Naive thymus-derived CD8-positive, alpha-beta T cell (primary cell): ENCODE measurements around the gene MLEC. TPM values are rescaled to one million over a fixed set of nuclear protein-coding genes. Genes with fewer than 3 reads are reported as not detected.
A peak's percentile ranks its signal among the peaks of the same experiment; 100 is the strongest.

Experiments
- ATAC-seq, 2 donors: fragments of 150-1000 bp; cut with Tn5 transposase in 1 of 2; sonication (Bioruptor Pico), chemical (Tn5 transposase) in 1 of 2; 1 replicate in 1 of 2; 2 replicates in 1 of 2; pipeline ENCODE4 v1.10.0; 2021; ENCODE audit warnings: mild to moderate bottlenecking in 2 of 2, moderate library complexity in 2 of 2
- POLR2A ChIA-PET: fragments of 350-600 bp; sonication (Branson Sonifier 250); formaldehyde crosslinking; loops from one replicate; lab custom pipeline; 2021; ENCODE audit warnings: antibody characterized with exemption; lab: Charles Lee
- DNase-seq, 10 donors: peaks; one replicate each; pipeline versions ENCODE4 v3.0.0 to v3.0.0-alpha.2; 2020 to 2022
- H3K27ac Mint-ChIP-seq, 10 donors: one replicate each; pipeline ENCODE4 v1.8.0; 2020 to 2022; ENCODE audit warnings: mild to moderate bottlenecking in 10 of 10, mixed read lengths in 10 of 10, moderate library complexity in 4 of 10, inconsistent platforms in 1 of 10
- H3K27me3 Mint-ChIP-seq, 5 donors: one replicate each; pipeline ENCODE4 v1.8.0; 2021 to 2022; ENCODE audit warnings: mixed read lengths in 5 of 5
- H3K36me3 Mint-ChIP-seq, 3 donors: one replicate each; pipeline ENCODE4 v1.8.0; 2020 to 2022; ENCODE audit warnings: mixed read lengths in 3 of 3, mild to moderate bottlenecking in 2 of 3, inconsistent platforms in 1 of 3
- H3K4me1 Mint-ChIP-seq, 4 donors: one replicate each; pipeline ENCODE4 v1.8.0; 2021 to 2022; ENCODE audit warnings: mixed read lengths in 4 of 4
- H3K4me3 Mint-ChIP-seq, 10 donors: one replicate each; pipeline ENCODE4 v1.8.0; 2020 to 2022; ENCODE audit warnings: mild to moderate bottlenecking in 10 of 10, mixed read lengths in 10 of 10, moderate library complexity in 6 of 10, inconsistent platforms in 1 of 10
- H3K9me3 Mint-ChIP-seq, 9 donors: one replicate each; pipeline ENCODE4 v1.8.0; 2020 to 2022; ENCODE audit warnings: mixed read lengths in 9 of 9, mild to moderate bottlenecking in 3 of 9, inconsistent platforms in 1 of 9, moderate library complexity in 1 of 9
- polyA plus RNA-seq, 3 donors: library from polyadenylated mRNA; unstranded; fragments of 300-500 nt; fragmentation: Illumina TruSeq; gene quantifications; one replicate each; pipeline ENCODE4 v1.2.3, GENCODE V29; 2021
- total RNA-seq, 8 experiments: library from RNA in 2 of 8; stranded (reverse) in 2 of 8; gene quantifications; one replicate each; pipeline ENCODE4 v1.2.3 and lab custom pipeline; 2021 to 2026

MLEC gene
- total and polyA plus RNA-seq, 5 experiments from 2014 or later, result 32.7 to 44.6 (median 40.7) TPM

DNA sequence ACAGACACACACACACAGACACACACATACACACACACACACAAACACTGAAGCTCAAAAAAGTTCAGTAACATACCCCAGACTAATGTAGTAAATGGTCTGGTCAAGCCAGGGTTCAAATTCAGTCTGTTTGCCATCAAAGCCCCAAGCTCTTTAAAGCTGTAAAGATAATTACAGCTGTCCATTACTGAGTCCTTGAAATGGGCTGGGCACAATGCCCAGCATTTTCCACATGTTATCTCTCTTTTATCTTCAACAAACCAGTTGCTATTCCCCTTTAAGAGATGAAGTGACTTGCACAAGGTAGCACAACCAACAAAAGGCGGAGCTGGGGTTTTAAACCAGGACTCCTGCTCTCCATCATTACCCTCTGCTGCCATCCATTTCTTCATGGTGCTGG lies 15.7 kb downstream of the MLEC start:
- no peak for ATAC-seq
- POLR2A ChIA-PET, result no interaction called here
- Mint-ChIP-seq H3K9me3 (no peaks in the 10 kb centered on the region), H3K27ac (peak overlapping the region in 1 of 10 donors; percentile 32), H3K4me3 (no peak overlapping the region), H3K36me3 (peaks cover 0 to 55% (median 11%) of the 10 kb centered on the region in 3 donors), H3K4me1 (peaks cover 0 to 7% (median 2%) of the 10 kb centered on the region in 4 donors), H3K27me3 (no peaks in the 10 kb centered on the region)
- DNase-seq, result no peak

DNA sequence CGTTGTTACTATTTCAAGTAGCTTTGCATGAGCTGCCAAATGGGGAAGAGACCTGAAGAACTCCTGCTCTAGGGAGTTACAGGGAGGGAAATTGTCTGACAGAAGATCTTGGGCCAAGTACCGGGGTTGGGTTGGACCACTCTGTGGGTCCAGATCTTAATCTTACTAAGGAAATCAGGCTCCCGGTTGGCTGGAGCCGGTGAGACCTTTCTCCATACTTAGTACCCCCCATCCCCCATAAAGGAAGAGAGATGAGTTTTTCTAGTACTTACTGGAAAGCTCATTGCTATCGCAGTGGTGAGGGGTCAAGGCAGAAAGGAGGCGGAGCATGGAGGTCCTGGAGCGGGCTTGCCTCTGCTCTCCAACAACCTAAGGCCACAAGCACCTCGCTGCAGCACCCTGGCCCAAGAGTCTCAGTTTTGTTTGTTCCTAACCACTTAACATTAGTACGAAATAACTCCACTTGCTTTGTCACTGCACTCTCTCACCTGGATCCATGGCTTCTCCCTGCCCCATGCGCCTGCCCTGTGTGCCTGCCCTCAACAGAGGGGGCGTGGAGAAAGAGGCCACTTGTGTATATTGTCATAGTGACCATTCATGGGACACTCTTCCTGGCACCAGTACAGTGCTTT lies 16.5 kb downstream of the MLEC start:
- Mint-ChIP-seq H3K27me3 (no peaks in the 10 kb centered on the region), H3K27ac (no peak overlapping the region), H3K4me1 (peaks cover 0 to 6% (median 2%) of the 10 kb centered on the region in 4 donors), H3K36me3 (peaks cover 0 to 47% (median 11%) of the 10 kb centered on the region in 3 donors), H3K9me3 (no peaks in the 10 kb centered on the region), H3K4me3 (no peak overlapping the region)
- ATAC-seq (no peak), DNase-seq (no peak)
- POLR2A ChIA-PET, result no interaction called here

DNA sequence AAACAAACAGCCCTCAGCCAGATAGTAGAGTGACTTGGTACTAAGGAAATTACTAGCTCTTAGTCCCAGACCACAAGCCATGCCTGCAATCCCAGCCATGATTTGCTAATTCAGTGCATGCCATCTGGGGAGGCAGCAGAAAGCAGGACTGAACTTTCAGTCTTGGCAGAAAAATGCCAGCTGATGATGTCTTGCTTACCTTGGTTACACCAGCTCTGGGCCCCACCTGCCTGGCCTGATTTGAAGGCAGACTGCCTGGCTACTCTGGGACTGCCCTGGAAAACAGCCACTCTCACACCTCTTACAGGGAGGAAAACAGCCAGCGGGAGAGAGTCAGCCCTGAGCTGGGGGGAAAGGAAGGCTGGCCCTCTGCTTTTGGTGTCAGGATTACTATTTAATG lies 18.7 kb downstream of the MLEC start:
- H3K27me3 Mint-ChIP-seq, result no peaks in the 10 kb centered on the region
- DNase-seq, result no peak
- POLR2A ChIA-PET, result no interaction called here
- no peaks in the 10 kb centered on the region for H3K9me3 Mint-ChIP-seq
- no peak for ATAC-seq
- no peak overlapping the region for H3K4me3 Mint-ChIP-seq
- H3K4me1 Mint-ChIP-seq, result peaks cover 5 to 8% (median 7%) of the 10 kb centered on the region in 4 donors
- H3K27ac Mint-ChIP-seq, result no peak overlapping the region
- peaks cover 0 to 27% (median 2%) of the 10 kb centered on the region in 3 donors for H3K36me3 Mint-ChIP-seq

DNA sequence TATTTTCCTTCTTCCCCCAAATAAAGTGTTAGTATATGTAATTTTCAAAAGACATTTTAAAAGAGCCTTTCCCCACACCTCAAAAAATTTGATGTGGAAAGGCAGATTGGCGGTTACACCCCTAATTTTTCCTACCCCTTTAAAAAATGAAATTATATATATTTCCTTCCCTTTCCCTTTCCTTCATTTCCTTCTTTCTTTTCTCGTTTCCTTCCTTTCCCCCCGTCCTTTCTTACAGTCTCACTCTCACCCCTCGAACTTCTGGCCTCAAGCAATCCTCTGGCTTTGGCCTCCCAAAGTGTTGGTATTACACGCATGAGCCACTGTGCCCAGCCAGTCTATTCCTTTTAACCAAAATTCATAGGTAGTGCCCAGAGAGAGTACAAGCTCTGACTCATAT lies 19.1 kb downstream of the MLEC start:
- Mint-ChIP-seq H3K4me1 (peaks cover 5 to 9% (median 8%) of the 10 kb centered on the region in 4 donors), H3K4me3 (no peak overlapping the region), H3K27ac (peak overlapping the region in 1 of 10 donors; percentile 35), H3K27me3 (no peaks in the 10 kb centered on the region), H3K9me3 (no peaks in the 10 kb centered on the region), H3K36me3 (peaks cover 0 to 23% (median 0%) of the 10 kb centered on the region in 3 donors)
- no peak for ATAC-seq
- POLR2A ChIA-PET, result no interaction called here
- DNase-seq, result no peak

DNA sequence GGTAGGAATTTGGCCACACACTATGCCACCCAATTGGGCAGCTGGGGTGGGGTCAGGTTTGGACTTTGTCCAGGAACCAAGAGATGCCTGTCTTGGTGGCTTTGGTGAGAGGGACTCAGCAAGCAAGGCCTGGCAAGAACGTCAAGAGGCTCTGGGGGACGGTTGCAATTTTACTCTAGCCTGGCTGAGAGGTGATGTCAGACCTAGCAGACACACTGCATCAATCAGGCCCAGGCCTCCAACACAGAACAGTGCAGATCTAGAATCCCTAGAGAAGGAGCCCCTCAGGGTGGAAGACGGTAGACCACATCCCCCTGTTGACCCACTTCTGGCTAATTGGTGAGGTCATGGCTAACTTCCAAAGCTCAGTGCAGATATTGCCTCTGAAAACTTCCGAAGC lies 21.7 kb downstream of the MLEC start:
- DNase-seq (no peak), ATAC-seq (no peak)
- Mint-ChIP-seq H3K9me3 (no peaks in the 10 kb centered on the region), H3K27ac (peak overlapping the region in 1 of 10 donors; percentile 24), H3K27me3 (no peaks in the 10 kb centered on the region), H3K4me1 (peaks cover 13 to 31% (median 25%) of the 10 kb centered on the region in 4 donors), H3K36me3 (peaks cover 0 to 6% (median 0%) of the 10 kb centered on the region in 3 donors), H3K4me3 (peak overlapping the region in 5 of 10 donors; percentile 32 to 58 (median 43))
- POLR2A ChIA-PET, result interaction anchor here (0.6 to 2.3 kb wide), 3 partner anchors 10 to 127 kb away, joined by 3 to 8 read pairs (median 3); partner anchors contain the start of gene POP5

DNA sequence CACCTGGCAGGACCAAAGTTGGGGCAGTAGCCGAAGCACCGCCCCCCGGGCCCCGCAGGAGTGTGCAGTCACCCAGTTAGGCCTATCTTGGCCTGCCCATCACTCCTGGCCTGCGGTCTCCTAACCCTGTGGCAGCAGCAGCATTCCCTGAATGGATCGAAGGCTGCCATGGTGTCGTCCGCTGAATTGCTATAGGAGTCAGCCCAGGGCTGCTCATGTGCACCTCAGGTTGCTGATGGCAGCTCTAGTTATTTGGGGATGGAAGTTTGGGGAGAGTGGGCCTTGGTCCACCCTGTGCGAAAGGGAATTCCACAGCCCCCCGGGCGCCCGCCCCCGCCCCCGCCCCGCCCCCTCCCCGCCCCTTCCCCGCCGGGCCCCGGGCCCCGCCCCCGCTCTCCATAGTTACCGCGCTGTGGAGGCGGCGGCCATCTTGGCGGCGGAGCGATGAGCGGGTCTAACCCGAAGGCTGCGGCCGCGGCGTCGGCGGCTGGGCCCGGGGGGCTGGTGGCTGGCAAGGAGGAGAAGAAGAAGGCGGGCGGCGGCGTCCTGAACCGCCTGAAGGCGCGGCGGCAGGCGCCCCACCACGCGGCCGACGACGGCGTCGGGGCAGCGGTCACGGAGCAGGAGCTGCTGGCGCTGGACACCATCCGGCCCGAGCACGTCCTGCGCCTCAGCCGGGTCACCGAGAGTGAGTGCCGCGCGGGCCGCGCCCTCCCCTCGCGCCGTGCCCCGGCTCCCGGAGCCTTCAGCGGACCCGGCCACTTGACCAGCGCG lies 23.3 kb downstream of the MLEC start, which contains the start of gene UNC119B:
Gene UNC119B (plus strand): TSS at position 428 of the 774 bp plus-strand sequence. CDS start 17 bp downstream, at position 445.
- Mint-ChIP-seq H3K4me1 (peaks cover 16 to 36% (median 31%) of the 10 kb centered on the region in 4 donors), H3K27me3 (no peaks in the 10 kb centered on the region), H3K36me3 (peaks cover 0 to 17% (median 0%) of the 10 kb centered on the region in 3 donors), H3K9me3 (no peaks in the 10 kb centered on the region), H3K4me3 (peak within 1 kb of the TSS; percentile 84 to 96 (median 91)), H3K27ac (peak within 1 kb of the TSS; percentile 82 to 97 (median 92))
- DNase-seq (peak; percentile 58 to 86 (median 70)), ATAC-seq (peak; percentile 87 to 89)
- POLR2A ChIA-PET, result interaction anchor here (1.0 to 2.3 kb wide), 4 partner anchors 23 to 128 kb away, joined by 4 to 8 read pairs (median 5); partner anchors contain the start of genes MLEC and POP5

DNA sequence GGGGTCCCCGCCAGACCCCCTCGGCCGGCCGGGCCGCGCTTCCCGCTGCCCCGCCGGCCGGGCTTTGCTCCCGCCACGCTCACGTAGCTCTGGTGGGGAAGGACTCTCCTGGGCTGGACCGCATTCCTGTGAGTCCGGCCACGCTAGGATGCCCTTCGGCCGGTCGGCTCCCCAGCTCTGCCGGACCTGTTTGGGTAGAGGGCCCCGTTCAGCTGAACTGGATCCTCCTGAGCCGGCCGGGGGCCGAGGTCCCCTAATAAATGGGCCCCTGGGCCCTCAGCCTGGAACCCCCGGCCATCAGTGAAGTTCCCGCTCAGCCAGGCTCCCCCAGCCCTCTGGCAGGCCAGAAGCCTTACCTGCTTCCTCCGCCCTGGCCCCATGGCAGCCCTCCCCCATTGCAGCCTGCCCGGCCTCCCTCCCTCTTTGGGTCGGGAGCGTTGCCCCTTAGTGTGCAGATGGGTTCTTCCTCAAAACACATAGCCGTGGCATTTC lies 23.9 kb downstream of the MLEC start:
- ATAC-seq (peak; percentile 18 to 43), DNase-seq (peak in 4 of 10 donors; percentile 13 to 28 (median 24))
- Mint-ChIP-seq H3K4me3 (peak overlapping the region; percentile 84 to 96 (median 91)), H3K27me3 (no peaks in the 10 kb centered on the region), H3K27ac (peak overlapping the region; percentile 82 to 97 (median 92)), H3K9me3 (no peaks in the 10 kb centered on the region), H3K4me1 (peaks cover 16 to 36% (median 31%) of the 10 kb centered on the region in 4 donors), H3K36me3 (peaks cover 0 to 23% (median 0%) of the 10 kb centered on the region in 3 donors)
- POLR2A ChIA-PET, result interaction anchor here (1.0 to 2.3 kb wide), 5 partner anchors 23 to 129 kb away, joined by 3 to 8 read pairs (median 4); partner anchors contain the start of genes MLEC and POP5

DNA sequence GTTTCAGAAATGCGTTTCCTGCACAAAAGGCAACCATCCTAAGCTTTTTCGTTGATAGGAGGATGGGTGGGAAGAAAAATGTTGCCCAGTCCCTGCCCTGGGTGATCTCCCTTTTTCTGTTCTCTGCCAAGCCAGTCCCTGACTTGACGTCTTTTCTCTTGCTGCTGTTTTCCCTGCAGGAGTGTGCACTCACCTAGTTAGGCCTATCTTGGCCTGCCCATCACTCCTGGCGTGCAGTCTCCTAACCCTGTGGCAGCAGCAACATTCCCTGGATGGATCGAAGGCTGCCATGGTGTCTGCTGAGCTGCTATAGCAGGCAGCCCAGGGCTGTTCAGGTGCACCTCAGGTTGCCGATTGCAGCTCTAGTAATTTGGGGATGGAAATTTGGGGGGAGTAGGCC lies 24.5 kb downstream of the MLEC start:
- no peak for ATAC-seq
- DNase-seq, result no peak
- peak overlapping the region; percentile 82 to 97 (median 92) for H3K27ac Mint-ChIP-seq
- H3K4me3 Mint-ChIP-seq, result peak overlapping the region; percentile 84 to 96 (median 91)
- H3K36me3 Mint-ChIP-seq, result peaks cover 2 to 24% (median 2%) of the 10 kb centered on the region in 3 donors
- POLR2A ChIA-PET, result interaction anchor here (1.3 kb wide), 1 partner anchor 63 kb away, joined by 3 read pairs; no protein-coding TSS in a partner anchor
- peaks cover 18 to 36% (median 31%) of the 10 kb centered on the region in 4 donors for H3K4me1 Mint-ChIP-seq
- no peaks in the 10 kb centered on the region for H3K27me3 Mint-ChIP-seq
- H3K9me3 Mint-ChIP-seq, result no peaks in the 10 kb centered on the region

DNA sequence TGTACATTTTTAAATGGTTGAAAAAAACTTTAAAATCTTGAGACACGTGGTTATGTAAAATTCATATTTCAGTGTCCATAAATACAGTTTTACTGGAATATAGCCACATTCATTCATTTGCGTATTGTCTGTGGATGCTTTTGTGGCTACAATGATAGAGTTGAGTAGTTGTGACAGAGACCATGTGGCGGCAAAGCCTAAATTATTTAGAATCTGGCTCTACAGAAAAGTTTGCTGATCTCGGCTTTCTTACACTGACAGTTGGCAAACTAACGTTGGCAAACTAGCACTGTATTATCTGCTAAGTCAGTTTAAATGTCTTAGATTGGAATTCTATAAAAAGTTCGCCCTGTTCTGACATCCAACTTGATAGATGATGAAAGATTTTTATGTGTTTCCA lies 25.7 kb downstream of the MLEC start:
- Mint-ChIP-seq H3K27ac (peak overlapping the region in 6 of 10 donors; percentile 20 to 94 (median 86)), H3K36me3 (peaks cover 4 to 36% (median 8%) of the 10 kb centered on the region in 3 donors), H3K9me3 (no peaks in the 10 kb centered on the region), H3K27me3 (no peaks in the 10 kb centered on the region), H3K4me1 (peaks cover 20 to 36% (median 31%) of the 10 kb centered on the region in 4 donors), H3K4me3 (peak overlapping the region in 1 of 10 donors; percentile 92)
- no peak for DNase-seq
- POLR2A ChIA-PET, result no interaction called here
- ATAC-seq, result no peak

DNA sequence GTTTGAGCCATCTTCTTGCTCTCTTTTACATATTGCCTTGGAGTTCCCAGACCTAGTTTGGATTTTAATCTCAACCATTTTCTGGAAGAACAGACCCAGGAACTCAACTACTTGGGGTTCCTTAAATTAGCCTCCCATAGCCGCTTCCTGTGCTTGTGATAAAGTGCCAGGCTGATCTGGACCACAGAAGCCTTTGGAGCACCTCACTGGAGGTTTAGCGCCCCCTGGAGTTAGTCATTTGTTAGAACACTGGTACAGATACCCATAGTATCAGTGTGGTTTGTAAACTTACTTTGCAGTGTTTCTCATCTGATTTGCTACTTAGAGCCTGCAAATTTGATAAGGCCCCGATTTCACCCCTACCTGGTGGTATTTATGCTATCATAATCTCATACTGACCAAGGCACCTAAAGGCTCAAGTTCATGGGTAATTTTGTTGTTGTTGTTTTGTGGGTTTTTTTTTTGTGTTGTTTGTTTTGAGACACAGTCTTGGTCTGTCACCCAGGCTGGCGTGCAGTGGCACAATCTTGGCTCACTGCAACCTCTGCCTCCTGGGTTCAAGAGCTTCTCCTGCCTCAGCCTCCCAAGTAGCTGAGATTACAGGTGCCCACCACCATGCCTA lies 27.0 kb downstream of the MLEC start:
- Mint-ChIP-seq H3K4me3 (peak overlapping the region in 3 of 10 donors; percentile 42 to 54 (median 44)), H3K27ac (peak overlapping the region in 8 of 10 donors; percentile 15 to 88 (median 63)), H3K27me3 (no peaks in the 10 kb centered on the region), H3K4me1 (peaks cover 23 to 38% (median 33%) of the 10 kb centered on the region in 4 donors), H3K9me3 (no peaks in the 10 kb centered on the region), H3K36me3 (peaks cover 4 to 50% (median 14%) of the 10 kb centered on the region in 3 donors)
- POLR2A ChIA-PET, result interaction anchor here (0.7 to 1.0 kb wide), 2 partner anchors 73 to 131 kb away, joined by 3 read pairs; no protein-coding TSS in a partner anchor
- ATAC-seq, result peak; percentile 61 to 74
- peak; percentile 47 to 88 (median 74) for DNase-seq

DNA sequence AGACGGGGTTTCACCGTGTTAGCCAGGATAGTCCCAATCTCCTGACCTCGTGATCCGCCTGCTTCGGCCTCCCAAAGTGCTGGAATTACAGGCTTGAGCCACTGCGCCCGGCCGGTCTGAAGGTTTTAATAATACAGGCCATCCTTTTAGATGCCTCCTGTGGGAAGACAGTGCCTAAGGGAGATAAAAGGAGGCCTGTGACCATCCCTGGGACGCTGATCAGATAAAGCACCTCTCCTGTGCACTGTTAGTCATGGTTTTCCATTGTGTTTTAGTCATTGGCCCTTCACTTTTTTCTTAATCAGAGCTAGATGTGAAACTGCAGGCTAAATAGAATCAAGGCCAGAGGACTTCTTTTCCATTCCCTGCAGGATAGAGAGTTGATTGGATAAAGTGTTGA lies 31.1 kb downstream of the MLEC start:
- Mint-ChIP-seq H3K4me1 (peaks cover 13 to 20% (median 16%) of the 10 kb centered on the region in 4 donors), H3K36me3 (peaks cover 8 to 84% (median 28%) of the 10 kb centered on the region in 3 donors), H3K27ac (peak overlapping the region in 1 of 10 donors; percentile 69), H3K27me3 (no peaks in the 10 kb centered on the region), H3K9me3 (no peaks in the 10 kb centered on the region), H3K4me3 (no peak overlapping the region)
- DNase-seq (no peak), ATAC-seq (no peak)
- POLR2A ChIA-PET, result no interaction called here

DNA sequence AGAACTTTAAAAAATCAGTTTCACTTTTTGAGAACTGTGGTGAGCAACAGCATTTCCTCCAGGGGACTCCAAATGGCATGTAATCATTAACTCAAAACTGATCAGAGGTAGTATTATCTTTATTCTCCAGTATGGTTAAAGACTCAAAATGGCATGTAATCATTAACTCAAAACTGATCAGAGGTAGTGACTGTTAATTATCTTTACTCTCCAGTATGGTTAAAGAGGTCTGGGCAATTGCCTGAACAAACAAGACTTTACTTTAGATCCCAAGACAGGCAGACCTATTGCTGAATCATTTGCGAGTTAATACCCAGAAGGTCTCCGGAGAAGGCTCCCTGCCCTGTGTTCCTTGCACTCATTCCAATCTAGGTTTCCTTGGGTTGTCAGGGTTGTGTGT lies 32.1 kb downstream of the MLEC start:
- Mint-ChIP-seq H3K4me3 (no peak overlapping the region), H3K9me3 (no peaks in the 10 kb centered on the region), H3K4me1 (peaks cover 7 to 13% (median 9%) of the 10 kb centered on the region in 4 donors), H3K36me3 (peaks cover 8 to 87% (median 28%) of the 10 kb centered on the region in 3 donors), H3K27me3 (no peaks in the 10 kb centered on the region), H3K27ac (no peak overlapping the region)
- ATAC-seq (no peak), DNase-seq (no peak)
- POLR2A ChIA-PET, result no interaction called here
